NCI-H2227 treated with DMSO at 0.1 percent for 48 hours (cell line): ENCODE data around the gene FOXR1.
"Not testable (repeated sequence)": the region's sequence is repeated elsewhere in the genome, so short reads cannot be mapped to it uniquely, and the experiment has no call there.

Source experiments
- DNase-seq: peaks from one replicate; lab custom pipeline; 2025; lab: John Stamatoyannopoulos, UW

FOXR1 gene

GRCh38 chr11:118997627-118998387 is 26.2 kb downstream of the FOXR1 start, which contains the start of gene CENATAC:
Gene CENATAC, plus strand, starts transcription at chr11:118998138. Its CDS starts 60 bp downstream, at chr11:118998198.
- DNase-seq = peak; percentile 79

- DNase-seq = no peak
Observed at GRCh38 chr11:118998388-118998717, 26.8 kb downstream of the FOXR1 start.

GRCh38 chr11:118998822-118999221 is 27.3 kb downstream of the FOXR1 start:
- DNase-seq = no peak

- no peak for DNase-seq
Observed at GRCh38 chr11:119000906-119001305, 29.3 kb downstream of the FOXR1 start.

GRCh38 chr11:119006656-119007055 is 35.1 kb downstream of the FOXR1 start:
- no peak for DNase-seq

GRCh38 chr11:119011476-119012053 is 40.0 kb downstream of the FOXR1 start:
- DNase-seq = no peak

- no peak for DNase-seq
Observed at GRCh38 chr11:119012629-119013170, 41.1 kb downstream of the FOXR1 start.

- DNase-seq = no peak
Observed at GRCh38 chr11:119014209-119014924, 42.8 kb downstream of the FOXR1 start.

- DNase-seq = no peak
Observed at GRCh38 chr11:119015054-119015611, 43.6 kb downstream of the FOXR1 start.

- DNase-seq = no peak
Observed at GRCh38 chr11:119016216-119017009, 44.9 kb downstream of the FOXR1 start.

GRCh38 chr11:119017377-119017776 is 45.8 kb downstream of the FOXR1 start:
- DNase-seq = not testable (repeated sequence)

- peak; percentile 93 for DNase-seq
Observed at GRCh38 chr11:119018074-119018938, 46.7 kb downstream of the FOXR1 start, which contains the start of the genes RPS25 and TRAPPC4. Gene RPS25, minus strand, starts transcription at chr11:119018343. Its CDS starts 59 bp downstream, at chr11:119018284. Gene TRAPPC4, plus strand, starts transcription at chr11:119018766. Its CDS starts 30 bp downstream, at chr11:119018796.

GRCh38 chr11:119019996-119020395 is 48.4 kb downstream of the FOXR1 start:
- no peak for DNase-seq

GRCh38 chr11:119021631-119022030 is 50.1 kb downstream of the FOXR1 start:
- DNase-seq = no peak

- DNase-seq = no peak
Observed at GRCh38 chr11:119023741-119024140, 52.2 kb downstream of the FOXR1 start.

- DNase-seq = no peak
Observed at GRCh38 chr11:119024430-119025098, 53.0 kb downstream of the FOXR1 start.

GRCh38 chr11:119025099-119025473 is 53.5 kb downstream of the FOXR1 start:
- no peak for DNase-seq

GRCh38 chr11:119025541-119025940 is 54.0 kb downstream of the FOXR1 start:
- DNase-seq = no peak

GRCh38 chr11:119025978-119026766 is 54.6 kb downstream of the FOXR1 start:
- DNase-seq = no peak
